ENCODE measurements around the gene CD200R1.
A peak's percentile ranks its signal among the peaks of the same experiment; 100 is the strongest.
"Not testable (repeated sequence)": the region's sequence is repeated elsewhere in the genome, so short reads cannot be mapped to it uniquely, and the experiment has no call there.

CD200R1 gene

GRCh38 chr3:112973325-112974177 is 1.4 kb downstream of the CD200R1 start:
- peak; percentile 28 for DNase-seq

GRCh38 chr3:112972158-112972557 is 2.7 kb downstream of the CD200R1 start:
- DNase-seq = no peak

DNA sequence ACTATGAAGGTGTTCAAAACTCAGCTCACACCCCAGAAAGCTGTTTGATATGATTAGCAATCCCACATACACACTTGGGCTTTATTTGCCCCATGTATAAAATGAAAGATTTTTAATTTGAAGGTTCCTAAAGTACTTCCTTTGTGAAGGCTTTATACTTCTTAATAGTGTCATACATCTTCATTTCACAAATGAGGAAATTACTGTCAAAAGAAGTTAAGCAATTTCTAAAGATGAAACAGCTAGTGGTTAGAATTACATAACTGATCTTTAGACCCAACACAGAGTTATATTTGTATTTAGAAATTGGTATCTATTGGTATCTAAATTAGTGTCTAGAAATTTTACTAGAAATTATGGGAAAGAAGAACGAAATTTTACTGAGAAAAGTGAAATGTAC is 7.1 kb downstream of the CD200R1 start:
- DNase-seq = no peak

GRCh38 chr3:112967425-112967824 is 7.5 kb downstream of the CD200R1 start:
- no peak for DNase-seq

- no peak for DNase-seq
Measured at GRCh38 chr3:112966633-112967032, 8.3 kb downstream of the CD200R1 start.

DNA sequence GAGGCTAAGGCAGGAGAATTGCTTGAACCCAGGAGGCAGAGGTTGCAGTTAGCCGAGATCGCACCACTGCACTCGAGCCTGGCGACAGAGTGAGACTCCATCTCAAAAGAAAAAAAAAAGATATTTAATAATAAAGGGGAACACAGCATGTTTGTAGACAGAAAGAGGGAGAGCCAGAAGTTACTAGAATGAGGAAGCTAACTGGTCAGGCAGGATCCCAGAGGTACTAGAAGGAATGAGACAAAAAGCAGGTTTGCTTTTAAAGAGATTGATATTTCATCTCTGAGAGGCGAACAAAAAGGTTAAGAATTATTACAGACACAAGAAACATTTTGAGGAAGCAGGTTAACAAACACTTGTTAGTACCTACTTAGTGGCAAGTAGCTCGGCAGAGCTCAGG is 9.2 kb downstream of the CD200R1 start:
- DNase-seq = no peak

DNA sequence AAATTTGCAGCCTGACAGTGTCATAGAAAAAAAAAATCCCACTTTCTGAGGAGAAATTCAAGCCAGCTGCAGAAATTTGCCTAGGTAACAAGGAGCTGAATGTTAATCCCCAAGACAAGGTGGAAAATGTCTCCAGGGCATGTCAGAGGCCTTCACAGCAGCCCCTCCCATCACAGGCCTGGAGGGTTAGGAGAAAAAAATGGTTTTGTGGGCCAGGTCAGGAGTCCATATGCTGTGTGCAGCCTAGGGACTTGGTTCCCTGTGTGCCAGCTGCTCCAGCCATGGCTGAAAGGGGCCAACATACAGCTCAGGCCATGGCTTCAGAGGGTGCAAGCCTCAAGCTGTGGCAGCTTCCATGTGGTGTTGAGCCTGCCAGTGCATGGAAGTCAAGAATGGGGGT is 11.2 kb downstream of the CD200R1 start:
- no peak for DNase-seq

- no peak for DNase-seq
Measured at GRCh38 chr3:112958811-112959560, 15.9 kb downstream of the CD200R1 start.

GRCh38 chr3:112956351-112956750 is 18.6 kb downstream of the CD200R1 start:
- DNase-seq = no peak

DNA sequence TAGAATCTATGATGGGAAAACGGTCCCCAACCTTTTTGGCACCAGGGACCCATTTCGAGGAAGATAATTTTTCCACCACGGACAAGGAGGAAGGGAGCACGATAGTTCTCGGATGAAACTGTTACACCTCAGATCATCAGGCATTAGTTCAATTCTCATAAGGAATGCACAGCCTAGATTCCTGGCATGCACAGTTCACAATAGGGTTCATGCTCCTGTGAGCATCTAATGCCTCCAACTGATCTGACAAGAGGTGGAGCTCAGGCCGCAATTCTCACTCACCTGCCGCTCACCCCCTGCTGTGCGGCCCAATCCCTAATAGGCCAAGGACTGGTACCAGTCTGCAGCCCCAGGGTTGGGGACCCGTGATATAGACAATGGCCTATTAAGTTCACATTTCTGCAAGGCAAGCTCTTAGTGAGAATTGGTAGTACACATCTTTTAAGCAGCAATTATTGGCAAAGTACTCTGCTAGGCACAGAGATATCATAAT is 26.5 kb downstream of the CD200R1 start:
- DNase-seq = no peak

- DNase-seq = no peak
Measured at GRCh38 chr3:112931736-112932521, 43.0 kb downstream of the CD200R1 start.

DNA sequence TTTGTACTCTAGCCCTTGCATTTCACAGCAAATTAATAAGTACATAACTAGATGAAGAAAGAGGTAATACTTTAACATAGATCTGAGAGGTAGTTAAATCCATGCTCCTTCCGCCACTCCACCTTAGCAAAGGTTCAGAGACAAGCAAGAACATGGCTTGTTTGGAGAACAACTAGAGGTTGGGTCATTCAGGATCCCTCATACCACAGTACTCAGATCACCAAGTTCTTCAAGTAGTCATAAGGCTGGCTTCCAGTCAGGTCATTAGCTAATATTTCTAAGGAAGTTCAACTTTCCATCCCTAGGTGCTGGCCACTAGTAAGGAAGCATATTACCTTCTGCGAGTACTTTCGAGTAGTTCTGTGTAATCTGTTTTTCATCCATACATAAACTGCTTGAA is 44.1 kb downstream of the CD200R1 start:
- no peak for DNase-seq

DNA sequence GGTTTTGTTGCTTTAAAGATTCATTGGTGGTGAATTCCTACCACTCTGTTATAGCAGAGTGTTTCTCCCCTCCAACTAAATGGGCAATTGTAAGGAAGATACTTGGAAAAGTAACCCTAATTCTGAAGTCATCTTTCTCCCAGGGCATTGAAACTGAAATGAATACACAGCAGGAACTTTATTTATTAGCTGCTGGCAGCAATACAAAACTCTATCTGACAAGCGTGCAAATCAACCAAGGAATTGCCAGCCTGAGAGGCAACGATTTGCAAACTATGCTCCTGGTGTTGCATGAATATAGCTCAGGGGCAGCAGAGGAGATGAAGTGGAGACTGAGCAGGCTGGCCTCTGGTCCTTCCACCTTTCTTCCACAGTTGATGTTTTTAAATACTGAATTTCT is 48.9 kb downstream of the CD200R1 start:
- DNase-seq = no peak

- no peak for DNase-seq
Measured at GRCh38 chr3:112925560-112925959, 49.3 kb downstream of the CD200R1 start.

DNA sequence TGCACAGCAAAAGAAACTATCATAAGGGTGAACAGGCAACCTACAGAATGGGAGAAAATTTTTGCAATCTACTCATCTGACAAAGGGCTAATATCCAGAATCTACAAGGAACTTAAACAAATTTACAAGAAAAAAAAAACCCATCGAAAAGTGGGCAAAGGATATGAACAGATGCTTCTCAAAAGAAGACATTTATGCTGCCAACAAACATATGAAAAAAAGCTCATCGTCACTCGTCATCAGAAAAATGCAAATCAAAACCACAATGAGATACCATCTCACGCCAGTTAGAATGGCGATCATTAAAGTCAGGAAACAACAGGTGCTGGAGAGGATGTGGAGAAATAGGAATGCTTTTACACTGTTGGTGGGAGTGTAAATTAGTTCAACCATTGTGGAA is 55.4 kb downstream of the CD200R1 start:
- not testable (repeated sequence) for DNase-seq

- no peak for DNase-seq
Measured at GRCh38 chr3:112908252-112908651, 66.7 kb downstream of the CD200R1 start.

GRCh38 chr3:112904786-112905185 is 70.1 kb downstream of the CD200R1 start:
- DNase-seq = no peak

- no peak for DNase-seq
Measured at GRCh38 chr3:112900113-112900512, 74.8 kb downstream of the CD200R1 start.

- DNase-seq = no peak
Measured at GRCh38 chr3:112897791-112898190, 77.1 kb downstream of the CD200R1 start.

DNA sequence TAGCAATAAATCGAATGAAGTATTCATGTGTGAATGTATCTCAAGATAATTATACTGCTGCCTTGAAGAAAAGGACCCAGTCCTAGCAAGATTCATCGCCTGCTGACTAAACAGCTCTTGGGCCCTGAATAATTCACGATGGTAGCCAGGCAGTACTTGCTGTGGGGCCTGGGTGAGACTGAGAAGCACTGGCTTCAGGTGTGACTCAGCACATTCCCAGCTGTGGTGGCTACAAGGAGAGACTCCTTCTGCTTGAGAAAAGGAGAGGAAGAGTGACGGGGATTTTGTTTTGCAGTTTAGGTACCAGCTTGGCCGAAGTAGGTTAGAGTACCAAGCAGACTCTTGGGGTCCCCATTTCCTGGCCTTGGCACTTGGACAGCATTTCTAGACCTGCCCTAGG is 80.6 kb downstream of the CD200R1 start:
- no peak for DNase-seq

DNA sequence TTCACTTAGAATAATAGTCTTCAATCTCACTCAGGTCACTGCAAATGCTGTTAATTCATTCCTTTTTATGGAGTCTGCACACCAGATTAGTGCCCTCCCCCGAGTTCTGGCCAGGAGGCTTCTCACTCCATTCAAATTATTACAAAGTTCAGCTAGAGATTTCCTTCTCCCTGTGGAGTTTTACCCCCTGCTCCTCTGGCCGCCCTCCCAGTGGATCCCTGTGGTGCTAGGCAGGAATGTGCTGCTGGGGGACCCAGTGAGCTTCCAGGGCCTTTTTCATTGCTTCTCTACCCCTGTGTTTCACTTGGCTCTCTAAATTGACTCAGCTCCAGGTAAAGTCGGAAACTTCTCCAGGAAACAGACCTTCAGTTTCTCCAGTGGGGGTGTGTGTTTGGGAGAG is 85.5 kb downstream of the CD200R1 start:
- DNase-seq = no peak

- DNase-seq = no peak
Measured at GRCh38 chr3:112888381-112889085, 86.4 kb downstream of the CD200R1 start.

Measured in stimulated activated CD4-positive, alpha-beta T cell treated with anti-CD3 and anti-CD28 coated beads, Interleukin-12 subunit alpha, Interleukin-12 subunit beta, amount 100 ng/mL, for 4 hours (primary cell).